ENCODE results near the gene NXNL1.

DNA sequence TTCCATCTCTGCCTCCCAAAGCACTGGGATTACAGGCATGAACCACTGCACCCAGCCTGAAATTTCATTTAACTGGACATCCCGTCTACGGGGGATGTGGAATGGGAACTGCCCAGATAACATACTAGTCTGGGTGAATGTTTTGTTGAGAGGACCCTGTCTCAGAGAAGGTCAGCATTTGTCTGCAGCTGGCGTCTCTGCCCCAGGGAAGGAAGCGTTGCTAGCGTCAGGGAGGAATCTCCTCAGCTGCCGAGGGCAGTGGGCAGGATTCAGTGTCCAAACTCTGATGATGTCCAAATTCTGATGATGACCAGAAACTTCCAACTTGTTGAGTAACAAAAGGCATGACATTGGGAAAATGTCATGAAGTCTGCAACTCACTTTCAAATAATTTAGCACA is 3.1 kb downstream of the NXNL1 start:
- no peak for TF ChIP-seq EGR1 (IDR thresholded peaks at IDR 0.05; ENCODE audit: low read depth in 2 of 2)
- no peak for TF ChIP-seq CTCF (IDR thresholded peaks at IDR 0.05; ENCODE audit: low read depth, low read length, missing input control)
